ENCODE results near the gene ZCCHC7.

DNA sequence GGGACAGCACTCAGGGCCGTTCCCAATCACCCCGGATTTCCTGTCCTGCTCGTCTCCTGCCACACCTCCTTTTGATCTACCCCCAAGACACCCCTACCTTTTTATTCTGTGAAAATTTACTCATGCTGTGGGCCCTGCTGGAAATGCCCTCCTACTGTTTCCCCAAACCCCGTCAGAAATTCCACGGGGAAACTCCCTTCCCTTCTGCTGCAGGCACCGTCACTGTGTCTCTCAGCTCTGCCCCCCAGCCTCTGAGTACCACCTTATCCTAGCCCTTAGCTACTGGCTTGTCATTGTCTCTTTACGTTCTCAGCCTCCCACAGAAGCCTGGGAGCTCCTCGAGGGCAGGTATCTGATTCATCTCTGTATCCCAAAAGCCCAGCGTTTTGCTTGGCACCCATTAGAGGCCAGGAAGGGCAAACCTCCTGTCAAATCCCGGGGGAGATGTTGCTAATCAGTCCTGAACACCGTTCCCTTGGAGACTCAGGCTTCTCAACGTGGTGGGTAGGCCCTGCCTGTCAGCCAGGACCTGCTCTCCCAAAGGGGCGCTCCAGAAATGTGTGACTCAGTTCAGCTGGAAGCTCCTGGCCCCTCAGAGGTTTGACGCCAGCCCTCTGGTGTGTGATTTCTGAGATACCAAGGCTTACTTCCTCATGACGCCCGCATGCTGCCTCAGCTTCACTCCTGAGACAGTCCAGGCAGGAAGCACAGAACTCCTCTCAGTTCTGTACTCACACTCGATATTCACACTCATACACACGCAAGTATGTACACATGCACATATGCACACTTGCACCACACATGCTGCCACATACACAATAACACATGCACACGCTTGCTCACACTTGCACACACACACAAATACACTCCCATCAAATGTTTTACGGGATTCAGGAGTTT is 251.4 kb downstream of the ZCCHC7 start:
- TF ChIP-seq, protein P1, sequence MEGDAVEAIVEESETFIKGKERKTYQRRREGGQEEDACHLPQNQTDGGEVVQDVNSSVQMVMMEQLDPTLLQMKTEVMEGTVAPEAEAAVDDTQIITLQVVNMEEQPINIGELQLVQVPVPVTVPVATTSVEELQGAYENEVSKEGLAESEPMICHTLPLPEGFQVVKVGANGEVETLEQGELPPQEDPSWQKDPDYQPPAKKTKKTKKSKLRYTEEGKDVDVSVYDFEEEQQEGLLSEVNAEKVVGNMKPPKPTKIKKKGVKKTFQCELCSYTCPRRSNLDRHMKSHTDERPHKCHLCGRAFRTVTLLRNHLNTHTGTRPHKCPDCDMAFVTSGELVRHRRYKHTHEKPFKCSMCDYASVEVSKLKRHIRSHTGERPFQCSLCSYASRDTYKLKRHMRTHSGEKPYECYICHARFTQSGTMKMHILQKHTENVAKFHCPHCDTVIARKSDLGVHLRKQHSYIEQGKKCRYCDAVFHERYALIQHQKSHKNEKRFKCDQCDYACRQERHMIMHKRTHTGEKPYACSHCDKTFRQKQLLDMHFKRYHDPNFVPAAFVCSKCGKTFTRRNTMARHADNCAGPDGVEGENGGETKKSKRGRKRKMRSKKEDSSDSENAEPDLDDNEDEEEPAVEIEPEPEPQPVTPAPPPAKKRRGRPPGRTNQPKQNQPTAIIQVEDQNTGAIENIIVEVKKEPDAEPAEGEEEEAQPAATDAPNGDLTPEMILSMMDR (conservative IDR thresholded peaks at IDR 0.05 in 1 of 2, IDR thresholded peaks at IDR 0.05 in 1 of 2; ENCODE audit: extremely low read depth in 1 of 2, insufficient read depth in 1 of 2, low read depth in 1 of 2, low read length in 2 of 2) = no peak
- no peak for TF ChIP-seq EZH2 (IDR thresholded peaks at IDR 0.05; ENCODE audit: borderline replicate concordance, low read length)

Data from mammary epithelial cell (primary cell).